HepG2 (cell line): ENCODE results near the gene RHOT2. TPM values are rescaled to one million over a fixed set of nuclear protein-coding genes. Genes with fewer than 3 reads are reported as not detected.
A peak's percentile ranks its signal among the peaks of the same experiment; 100 is the strongest.

ENCODE experiments used
- MNT ChIP-seq: fragments of 450-650 bp; IDR thresholded peaks from 2 replicates; pipeline ENCODE4 v1.6.1; 2016
- PATZ1 ChIP-seq: sonication (generic); formaldehyde crosslinking; IDR thresholded peaks from 2 replicates; pipeline ENCODE4 v1.4.0; 2020; ENCODE audit warnings: missing genetic modification reagents
- REST ChIP-seq, 2 experiments: IDR thresholded peaks; 2 replicates each; pipeline ENCODE4 v1.6.1; 2011 to 2012; ENCODE audit warnings: low read length in 2 of 2, borderline replicate concordance in 1 of 2, low read depth in 1 of 2, mild to moderate bottlenecking in 1 of 2, moderate library complexity in 1 of 2
- SATB2 ChIP-seq: sonication (generic); formaldehyde crosslinking; IDR thresholded peaks from 2 replicates; pipeline ENCODE4 v1.5.0; 2020; ENCODE audit warnings: missing genetic modification reagents
- THRA ChIP-seq: sonication (generic); formaldehyde crosslinking; IDR thresholded peaks from 2 replicates; pipeline ENCODE4 v1.4.0; 2020; ENCODE audit warnings: missing genetic modification reagents, borderline replicate concordance
- XRCC5 ChIP-seq: fragments of 200-400 bp; formaldehyde crosslinking; optimal IDR thresholded peaks from 2 replicates; pipeline ENCODE3; 2017; ENCODE audit warnings: mild to moderate bottlenecking, low read length
- ZBTB39 ChIP-seq: sonication (generic); formaldehyde crosslinking; IDR thresholded peaks from 2 replicates; pipeline ENCODE4 v1.5.0; 2020; ENCODE audit warnings: missing genetic modification reagents
- ZBTB4 ChIP-seq: sonication (generic); formaldehyde crosslinking; IDR thresholded peaks from 2 replicates; pipeline ENCODE4 v1.4.0; 2020; ENCODE audit warnings: missing genetic modification reagents, mild to moderate bottlenecking, borderline replicate concordance
- ZFP37 ChIP-seq: sonication (generic); formaldehyde crosslinking; IDR thresholded peaks from 2 replicates; pipeline ENCODE4 v1.4.0; 2020; ENCODE audit warnings: missing genetic modification reagents, borderline replicate concordance
- ZNF670 ChIP-seq: sonication (generic); formaldehyde crosslinking; IDR thresholded peaks from 2 replicates; pipeline ENCODE4 v1.8.0; 2022; ENCODE audit warnings: mild to moderate bottlenecking, missing genetic modification reagents, borderline replicate concordance
- polyA plus RNA-seq, 8 experiments: library from polyadenylated mRNA; depleted of rRNA in 3 of 8; stranded (reverse) in 7 of 8; unstranded in 1 of 8; fragments of >200 nt; fragmentation: Illumina TruSeq in 4 of 8; extraction: Trizol in 4 of 8; gene quantifications; 2 replicates each; pipeline versions ENCODE4 v1.2.1 to v1.2.3, GENCODE V29; 2011 to 2016; ENCODE audit warnings: low read depth in 4 of 8, missing spikeins in 1 of 8, mixed read lengths in 1 of 8; ENCODE audit not compliant: insufficient read depth in 1 of 8
- total RNA-seq, 5 experiments: library from RNA; depleted of rRNA; stranded (reverse); fragments of >200 nt; fragmentation: Illumina TruSeq; extraction: Trizol; gene quantifications; 2 replicates each; pipeline ENCODE4 v1.2.3, GENCODE V29; 2016; ENCODE audit warnings: low read depth in 1 of 5
- TF ChIP-seq, protein P1 (sequence below): sonication (generic); formaldehyde crosslinking; IDR thresholded peaks from 2 replicates; pipeline ENCODE4 v1.4.0; 2020; ENCODE audit warnings: missing genetic modification reagents

RHOT2 gene
- total and polyA plus RNA-seq, 2 of the 13 experiments (the other 11 are each of a cell fraction or from before 2014, with no cell fraction given): 63.6 to 76.9 TPM

DNA sequence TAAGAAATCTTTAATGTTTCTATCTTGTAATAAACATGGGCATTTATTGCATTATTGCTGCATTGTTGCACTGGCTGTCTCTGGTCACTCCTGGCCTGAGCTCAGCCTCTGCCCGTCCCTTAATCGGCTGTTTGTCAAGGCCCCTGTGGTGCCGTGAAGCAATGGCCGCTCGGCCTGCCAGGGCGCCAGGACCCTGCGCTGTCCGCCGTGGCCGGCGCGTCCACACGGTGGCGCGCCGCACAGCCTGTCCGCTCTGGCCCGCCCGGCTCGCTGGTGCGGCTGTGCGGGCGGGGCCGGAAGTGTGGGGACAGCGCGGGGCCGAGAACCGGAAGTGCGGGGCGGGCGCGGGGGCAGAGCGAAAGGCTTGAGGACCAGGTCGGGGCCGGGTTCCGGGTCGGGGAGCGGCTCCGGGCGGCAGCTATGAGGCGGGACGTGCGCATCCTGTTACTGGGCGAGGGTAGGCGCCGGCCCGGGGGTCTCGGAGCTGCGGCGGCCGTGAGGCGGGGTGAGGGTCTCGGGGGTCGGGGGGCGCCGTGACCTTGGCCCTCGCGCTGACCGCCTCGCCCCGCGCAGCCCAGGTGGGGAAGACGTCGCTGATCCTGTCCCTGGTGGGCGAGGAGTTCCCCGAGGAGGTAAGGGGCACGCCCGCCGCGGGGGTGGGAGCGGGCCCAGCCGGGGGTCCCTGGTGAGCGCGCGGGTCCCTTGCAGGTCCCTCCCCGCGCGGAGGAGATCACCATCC is at the start of gene RHOT2 (continued):
- TF ChIP-seq ZBTB39 (CRISPR knock-in tag): no peak; the same call in 1 of the 2 replicates
- no peak for TF ChIP-seq ZBTB4 (CRISPR knock-in tag)
- no peak for TF ChIP-seq ZFP37
- peak; percentile 90 for TF ChIP-seq PATZ1
- TF ChIP-seq SATB2 (CRISPR knock-in tag): 0 out of 2 replicates have a peak, but pooled peaks have one; percentile 17
- TF ChIP-seq ZNF670 (CRISPR knock-in tag): no peak
- TF ChIP-seq, protein P1, sequence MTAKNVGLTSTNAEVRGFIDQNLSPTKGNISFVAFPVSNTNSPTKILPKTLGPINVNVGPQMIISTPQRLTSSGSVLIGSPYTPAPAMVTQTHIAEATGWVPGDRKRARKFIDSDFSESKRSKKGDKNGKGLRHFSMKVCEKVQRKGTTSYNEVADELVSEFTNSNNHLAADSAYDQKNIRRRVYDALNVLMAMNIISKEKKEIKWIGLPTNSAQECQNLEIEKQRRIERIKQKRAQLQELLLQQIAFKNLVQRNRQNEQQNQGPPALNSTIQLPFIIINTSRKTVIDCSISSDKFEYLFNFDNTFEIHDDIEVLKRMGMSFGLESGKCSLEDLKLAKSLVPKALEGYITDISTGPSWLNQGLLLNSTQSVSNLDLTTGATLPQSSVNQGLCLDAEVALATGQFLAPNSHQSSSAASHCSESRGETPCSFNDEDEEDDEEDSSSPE (CRISPR knock-in tag): peak; percentile 93
- TF ChIP-seq MNT: no peak
- 0 out of 2 replicates have a peak, but pooled peaks have one; percentile 25 for TF ChIP-seq THRA
- TF ChIP-seq XRCC5: peak; percentile 97
- TF ChIP-seq REST (IDR thresholded peaks at IDR 0.05; ENCODE audit: borderline replicate concordance in 1 of 2, low read depth in 1 of 2, low read length in 2 of 2): no peak
